Measurements from ENCODE around the gene KIF18B. TPM values are rescaled to one million over a fixed set of nuclear protein-coding genes. Genes with fewer than 3 reads are reported as not detected.

Gene KIF18B
- total RNA-seq, 1 donor = 0.72 TPM

DNA sequence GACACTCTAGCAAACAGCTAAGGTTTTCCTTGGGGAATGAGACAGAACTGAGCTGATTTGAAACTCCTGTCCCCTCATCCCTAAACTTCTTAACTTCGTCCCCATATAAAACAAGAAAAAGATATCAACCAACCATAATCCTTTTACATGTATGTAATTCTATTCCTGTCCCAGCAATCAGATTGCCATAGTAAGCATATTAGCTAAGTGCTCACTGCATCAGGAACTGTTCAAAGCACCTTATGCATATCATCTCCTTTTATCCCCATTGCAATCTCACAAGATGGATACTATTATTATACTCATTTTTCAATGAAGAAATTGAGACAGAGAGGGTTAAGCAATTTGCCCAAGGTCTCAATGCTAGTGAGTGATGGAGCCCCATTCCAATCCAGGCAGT is 6.8 kb downstream of the KIF18B start:
- Histone ChIP-seq H2AFZ (ENCODE audit: low read length) (peak overlapping the region; percentile 12), H4K20me1 (ENCODE audit: insufficient read depth, low read length) (no peaks in the 10 kb centered on the region), H3K27me3 (ENCODE audit: insufficient read depth, low read length) (no peaks in the 10 kb centered on the region), H3K4me3 (ENCODE audit: insufficient read depth, low read length) (no peak overlapping the region), H3K4me2 (ENCODE audit: insufficient read depth, low read length) (peak overlapping the region; percentile 55), H3K79me2 (ENCODE audit: insufficient read depth, low read length) (peaks cover 93% of the 10 kb centered on the region), H3K27ac (ENCODE audit: low read depth, low read length) (peak overlapping the region; percentile 3), H3K36me3 (ENCODE audit: insufficient read depth, low read length) (peaks cover 9% of the 10 kb centered on the region), H3K4me1 (ENCODE audit: insufficient read depth, low read length) (peaks cover 19% of the 10 kb centered on the region), H3K9me3 (ENCODE audit: low read depth, low read length) (no peaks in the 10 kb centered on the region)
- no peak for DNase-seq (ENCODE audit: insufficient read length, low spot score, missing footprints)
- TF ChIP-seq, protein P1, sequence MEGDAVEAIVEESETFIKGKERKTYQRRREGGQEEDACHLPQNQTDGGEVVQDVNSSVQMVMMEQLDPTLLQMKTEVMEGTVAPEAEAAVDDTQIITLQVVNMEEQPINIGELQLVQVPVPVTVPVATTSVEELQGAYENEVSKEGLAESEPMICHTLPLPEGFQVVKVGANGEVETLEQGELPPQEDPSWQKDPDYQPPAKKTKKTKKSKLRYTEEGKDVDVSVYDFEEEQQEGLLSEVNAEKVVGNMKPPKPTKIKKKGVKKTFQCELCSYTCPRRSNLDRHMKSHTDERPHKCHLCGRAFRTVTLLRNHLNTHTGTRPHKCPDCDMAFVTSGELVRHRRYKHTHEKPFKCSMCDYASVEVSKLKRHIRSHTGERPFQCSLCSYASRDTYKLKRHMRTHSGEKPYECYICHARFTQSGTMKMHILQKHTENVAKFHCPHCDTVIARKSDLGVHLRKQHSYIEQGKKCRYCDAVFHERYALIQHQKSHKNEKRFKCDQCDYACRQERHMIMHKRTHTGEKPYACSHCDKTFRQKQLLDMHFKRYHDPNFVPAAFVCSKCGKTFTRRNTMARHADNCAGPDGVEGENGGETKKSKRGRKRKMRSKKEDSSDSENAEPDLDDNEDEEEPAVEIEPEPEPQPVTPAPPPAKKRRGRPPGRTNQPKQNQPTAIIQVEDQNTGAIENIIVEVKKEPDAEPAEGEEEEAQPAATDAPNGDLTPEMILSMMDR (IDR thresholded peaks at IDR 0.05; ENCODE audit: extremely low read depth, low read depth, low read length) = no peak

DNA sequence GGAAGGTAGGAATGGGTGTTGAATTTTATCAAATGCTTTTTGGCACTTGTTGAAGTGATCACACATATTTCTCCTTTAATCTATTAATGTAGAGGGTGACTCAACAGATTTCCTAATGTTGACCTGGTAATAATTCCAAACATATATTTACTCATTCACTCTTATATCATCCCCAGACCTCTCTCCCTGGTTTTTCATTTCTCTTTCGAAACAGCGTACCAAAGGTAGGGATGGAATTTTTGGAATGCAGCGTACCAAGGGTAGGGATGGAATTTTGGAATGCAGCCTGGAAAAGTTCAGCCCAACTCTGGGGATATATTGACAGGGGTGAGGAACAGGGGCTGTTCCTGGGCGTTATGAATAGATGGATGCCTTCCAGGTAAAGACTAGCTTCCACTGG is 7.3 kb downstream of the KIF18B start:
- peak overlapping the region; percentile 18 for H2AFZ ChIP-seq (ENCODE audit: low read length)
- no peaks in the 10 kb centered on the region for H3K27me3 ChIP-seq (ENCODE audit: insufficient read depth, low read length)
- no peaks in the 10 kb centered on the region for H3K9me3 ChIP-seq (ENCODE audit: low read depth, low read length)
- DNase-seq (ENCODE audit: insufficient read length, low spot score, missing footprints) = peak; percentile 73
- TF ChIP-seq, protein P1 (IDR thresholded peaks at IDR 0.05; ENCODE audit: extremely low read depth, low read depth, low read length) = no peak
- H3K4me1 ChIP-seq (ENCODE audit: insufficient read depth, low read length) = peaks cover 19% of the 10 kb centered on the region
- H3K4me2 ChIP-seq (ENCODE audit: insufficient read depth, low read length) = peak overlapping the region; percentile 55
- H3K27ac ChIP-seq (ENCODE audit: low read depth, low read length) = peak overlapping the region; percentile 3
- no peaks in the 10 kb centered on the region for H4K20me1 ChIP-seq (ENCODE audit: insufficient read depth, low read length)
- H3K36me3 ChIP-seq (ENCODE audit: insufficient read depth, low read length) = peaks cover 12% of the 10 kb centered on the region
- H3K79me2 ChIP-seq (ENCODE audit: insufficient read depth, low read length) = peaks cover 93% of the 10 kb centered on the region
- H3K4me3 ChIP-seq (ENCODE audit: insufficient read depth, low read length) = no peak overlapping the region

DNA sequence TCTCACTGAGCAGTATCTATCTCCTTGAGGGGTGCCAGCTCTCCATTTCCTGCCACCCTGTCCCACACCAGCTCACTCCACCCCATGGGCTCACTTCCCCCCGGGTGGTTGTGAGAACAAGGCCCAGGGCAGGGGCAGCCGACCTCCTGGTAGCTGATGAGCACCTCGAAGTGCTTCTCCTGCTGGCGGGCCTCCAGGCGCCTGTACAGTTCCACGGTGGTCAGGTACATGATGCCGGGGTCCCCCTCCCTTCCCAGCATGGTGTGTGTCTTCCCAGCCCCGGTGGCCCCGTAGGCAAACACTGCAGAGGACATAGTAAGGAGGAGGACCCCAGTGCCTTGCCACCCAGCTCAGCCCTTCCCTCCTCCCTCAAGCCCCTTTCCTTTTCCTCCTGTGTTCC is 12.5 kb downstream of the KIF18B start:
- H3K9me3 ChIP-seq (ENCODE audit: low read depth, low read length) = no peaks in the 10 kb centered on the region
- TF ChIP-seq, protein P1 (IDR thresholded peaks at IDR 0.05; ENCODE audit: extremely low read depth, low read depth, low read length) = no peak
- H3K4me1 ChIP-seq (ENCODE audit: insufficient read depth, low read length) = peaks cover 2% of the 10 kb centered on the region
- no peak overlapping the region for H3K27ac ChIP-seq (ENCODE audit: low read depth, low read length)
- H3K27me3 ChIP-seq (ENCODE audit: insufficient read depth, low read length) = no peaks in the 10 kb centered on the region
- H2AFZ ChIP-seq (ENCODE audit: low read length) = no peak overlapping the region
- peaks cover 43% of the 10 kb centered on the region for H3K79me2 ChIP-seq (ENCODE audit: insufficient read depth, low read length)
- H3K4me2 ChIP-seq (ENCODE audit: insufficient read depth, low read length) = no peak overlapping the region
- peak; percentile 15 for DNase-seq (ENCODE audit: insufficient read length, low spot score, missing footprints)
- H3K4me3 ChIP-seq (ENCODE audit: insufficient read depth, low read length) = no peak overlapping the region
- no peaks in the 10 kb centered on the region for H4K20me1 ChIP-seq (ENCODE audit: insufficient read depth, low read length)
- peaks cover 32% of the 10 kb centered on the region for H3K36me3 ChIP-seq (ENCODE audit: insufficient read depth, low read length)

DNA sequence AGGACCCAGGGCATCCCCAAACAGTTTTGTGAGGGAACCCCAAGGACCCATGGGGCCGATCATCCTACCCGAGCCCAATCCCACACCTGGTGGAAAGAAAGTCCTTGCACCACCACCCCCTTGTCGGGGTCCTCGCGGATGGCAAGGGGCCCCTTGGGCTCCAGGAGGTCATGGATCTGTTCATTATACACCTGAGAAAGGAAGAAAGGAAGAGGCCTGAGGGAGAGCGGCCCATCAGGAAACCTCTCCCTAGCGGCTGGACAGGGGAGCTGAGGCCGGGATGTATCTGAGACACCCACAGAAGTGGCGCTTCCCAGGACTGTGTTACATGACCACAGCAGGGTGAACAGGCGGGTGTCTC is 12.8 kb downstream of the KIF18B start:
- no peaks in the 10 kb centered on the region for H3K9me3 ChIP-seq (ENCODE audit: low read depth, low read length)
- no peak overlapping the region for H3K27ac ChIP-seq (ENCODE audit: low read depth, low read length)
- H2AFZ ChIP-seq (ENCODE audit: low read length) = no peak overlapping the region
- H3K4me2 ChIP-seq (ENCODE audit: insufficient read depth, low read length) = no peak overlapping the region
- no peaks in the 10 kb centered on the region for H4K20me1 ChIP-seq (ENCODE audit: insufficient read depth, low read length)
- H3K4me1 ChIP-seq (ENCODE audit: insufficient read depth, low read length) = no peaks in the 10 kb centered on the region
- H3K79me2 ChIP-seq (ENCODE audit: insufficient read depth, low read length) = peaks cover 39% of the 10 kb centered on the region
- TF ChIP-seq, protein P1 (IDR thresholded peaks at IDR 0.05; ENCODE audit: extremely low read depth, low read depth, low read length) = no peak
- DNase-seq (ENCODE audit: insufficient read length, low spot score, missing footprints) = peak; percentile 66
- H3K36me3 ChIP-seq (ENCODE audit: insufficient read depth, low read length) = peaks cover 32% of the 10 kb centered on the region
- no peak overlapping the region for H3K4me3 ChIP-seq (ENCODE audit: insufficient read depth, low read length)
- H3K27me3 ChIP-seq (ENCODE audit: insufficient read depth, low read length) = no peaks in the 10 kb centered on the region

Data from osteoblast (primary cell).